ENCODE results near the gene RHBG. TPM values are rescaled to one million over a fixed set of nuclear protein-coding genes. Genes with fewer than 3 reads are reported as not detected.

The RHBG gene
- total RNA-seq, 1 donor from 2014 or later: not detected

GRCh38 chr1:156428746-156429288 is 59.8 kb downstream of the RHBG start:
- intact Hi-C loops (cut with micrococcal nuclease): loop anchor here (5.0 kb wide), 1 partner anchor 42 kb away; no protein-coding TSS in a partner anchor
- DNase-seq: no peak
- no peak for TF ChIP-seq CTCF (IDR thresholded peaks at IDR 0.05; ENCODE audit: borderline replicate concordance)
- Histone ChIP-seq H3K36me3 (no peaks in the 10 kb centered on the region), H3K4me3 (no peak overlapping the region), H3K4me1 (no peaks in the 10 kb centered on the region), H3K27me3 (ENCODE audit: low read depth) (peaks cover 100% of the 10 kb centered on the region), H3K27ac (replicated peaks) (no peak overlapping the region), H3K9me3 (replicated peaks) (no peaks in the 10 kb centered on the region)

GRCh38 chr1:156429313-156430060 is 60.5 kb downstream of the RHBG start:
- no peaks in the 10 kb centered on the region for H3K4me1 ChIP-seq
- DNase-seq: no peak
- H3K27me3 ChIP-seq (ENCODE audit: low read depth): peaks cover 100% of the 10 kb centered on the region
- H3K36me3 ChIP-seq: no peaks in the 10 kb centered on the region
- H3K9me3 ChIP-seq (replicated peaks): no peaks in the 10 kb centered on the region
- no peak overlapping the region for H3K27ac ChIP-seq (replicated peaks)
- TF ChIP-seq CTCF (IDR thresholded peaks at IDR 0.05; ENCODE audit: borderline replicate concordance): no peak
- H3K4me3 ChIP-seq: no peak overlapping the region
- intact Hi-C loops (cut with micrococcal nuclease): loop anchor here (5.0 kb wide), 1 partner anchor 42 kb away; no protein-coding TSS in a partner anchor

- peaks cover 100% of the 10 kb centered on the region for H3K27me3 ChIP-seq (ENCODE audit: low read depth)
- H3K4me3 ChIP-seq: no peak overlapping the region
- no peak overlapping the region for H3K27ac ChIP-seq (replicated peaks)
- no peak for TF ChIP-seq CTCF (IDR thresholded peaks at IDR 0.05; ENCODE audit: borderline replicate concordance)
- no peaks in the 10 kb centered on the region for H3K36me3 ChIP-seq
- no peaks in the 10 kb centered on the region for H3K9me3 ChIP-seq (replicated peaks)
- intact Hi-C loops (cut with micrococcal nuclease): no loop called here
- peaks cover 1% of the 10 kb centered on the region for H3K4me1 ChIP-seq
- DNase-seq: no peak
Measured at GRCh38 chr1:156430303-156430702, 61.3 kb downstream of the RHBG start.

- H3K9me3 ChIP-seq (replicated peaks): no peaks in the 10 kb centered on the region
- DNase-seq: no peak
- H3K4me1 ChIP-seq: peaks cover 7% of the 10 kb centered on the region
- no peak overlapping the region for H3K27ac ChIP-seq (replicated peaks)
- no peaks in the 10 kb centered on the region for H3K36me3 ChIP-seq
- H3K4me3 ChIP-seq: no peak overlapping the region
- peaks cover 100% of the 10 kb centered on the region for H3K27me3 ChIP-seq (ENCODE audit: low read depth)
- TF ChIP-seq CTCF (IDR thresholded peaks at IDR 0.05; ENCODE audit: borderline replicate concordance): no peak
- intact Hi-C loops (cut with micrococcal nuclease): no loop called here
Measured at GRCh38 chr1:156430866-156431265, 61.9 kb downstream of the RHBG start.

- no peak for DNase-seq
- no peak for TF ChIP-seq CTCF (IDR thresholded peaks at IDR 0.05; ENCODE audit: borderline replicate concordance)
- H3K9me3 ChIP-seq (replicated peaks): no peaks in the 10 kb centered on the region
- H3K4me1 ChIP-seq: peaks cover 12% of the 10 kb centered on the region
- no peak overlapping the region for H3K27ac ChIP-seq (replicated peaks)
- intact Hi-C loops (cut with micrococcal nuclease): no loop called here
- H3K36me3 ChIP-seq: no peaks in the 10 kb centered on the region
- H3K27me3 ChIP-seq (ENCODE audit: low read depth): peaks cover 100% of the 10 kb centered on the region
- no peak overlapping the region for H3K4me3 ChIP-seq
Measured at GRCh38 chr1:156431366-156431765, 62.4 kb downstream of the RHBG start.

Data from left ventricle myocardium inferior (tissue), 1 donor.